Measurements from ENCODE around the gene UTF1.

GRCh38 chr10:133214468-133215410 is 15.3 kb upstream of the UTF1 start:
- TF ChIP-seq CTCF (IDR thresholded peaks at IDR 0.05) (no peak), POLR2A (IDR thresholded peaks at IDR 0.05) (no peak)

Data from uterus (tissue), 2 donors.